EH (cell line): ENCODE results near the gene IL1RAPL1.

Experiments
- DNase-seq: peaks from one replicate; pipeline ENCODE4 v3.0.0-alpha.2; 2015; ENCODE audit warnings: low read depth

Gene IL1RAPL1

GRCh38 chrX:29652484-29652883, 1065.2 kb downstream of the IL1RAPL1 start:
- peak; percentile 64 for DNase-seq

DNA sequence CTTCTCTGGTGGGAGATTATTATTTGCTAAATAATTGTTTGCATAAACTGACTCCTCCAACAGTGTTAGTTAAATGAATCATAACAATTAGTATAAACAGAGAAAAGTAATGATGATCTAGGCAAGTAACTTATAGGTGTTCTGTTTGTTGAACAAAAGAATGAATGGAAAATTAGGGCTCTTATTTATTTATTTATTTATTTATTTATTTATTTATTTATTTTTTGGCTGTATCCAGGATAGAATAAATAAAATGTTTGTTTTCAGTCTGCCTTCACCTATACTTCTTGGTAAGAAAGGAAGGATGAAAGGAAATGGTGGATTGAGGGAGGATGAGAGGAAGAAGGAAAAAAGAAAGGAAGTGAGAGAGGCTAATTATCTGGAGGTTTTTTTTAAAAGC, 1066.5 kb downstream of the IL1RAPL1 start:
- no peak for DNase-seq

- no peak for DNase-seq
Observed at GRCh38 chrX:29659911-29660310, 1072.7 kb downstream of the IL1RAPL1 start.

DNA sequence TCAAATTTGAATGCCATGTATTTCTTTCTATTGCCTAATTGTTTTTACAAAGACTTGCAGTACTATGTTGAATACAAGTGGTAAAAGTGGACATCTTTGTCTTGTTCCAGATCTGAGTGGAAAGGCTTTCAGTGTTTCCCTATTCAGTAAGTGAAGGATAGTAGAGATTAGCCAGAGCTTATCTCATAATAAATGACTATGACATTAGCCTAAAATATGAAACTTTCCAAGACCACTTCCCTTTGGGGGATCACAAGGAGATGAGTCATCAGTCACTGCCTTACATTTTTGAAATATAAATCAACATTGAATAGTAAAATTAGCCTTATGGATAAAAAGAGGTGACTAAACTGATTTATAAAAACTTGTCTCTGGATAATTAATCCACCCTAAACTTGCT, 1074.0 kb downstream of the IL1RAPL1 start:
- DNase-seq = peak; percentile 40

DNA sequence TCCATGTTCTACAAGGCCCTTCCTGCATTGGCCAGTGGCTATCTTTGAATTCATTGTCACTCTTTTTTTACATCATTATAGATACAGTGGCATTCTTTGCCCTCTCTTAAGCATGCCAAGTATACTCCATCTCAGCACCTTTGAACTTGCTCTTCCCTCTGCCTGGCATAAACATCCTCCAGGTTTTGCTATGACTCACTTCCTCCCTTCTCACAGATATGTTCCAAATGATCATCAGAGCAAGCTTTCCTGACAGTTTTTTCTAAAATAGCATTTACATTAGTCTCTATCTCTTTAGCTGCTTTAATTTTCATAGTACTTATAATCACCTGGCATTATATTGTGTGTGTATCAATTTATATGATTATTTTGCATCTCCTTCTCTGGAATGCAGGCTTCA, 1074.9 kb downstream of the IL1RAPL1 start:
- DNase-seq = peak; percentile 64

DNA sequence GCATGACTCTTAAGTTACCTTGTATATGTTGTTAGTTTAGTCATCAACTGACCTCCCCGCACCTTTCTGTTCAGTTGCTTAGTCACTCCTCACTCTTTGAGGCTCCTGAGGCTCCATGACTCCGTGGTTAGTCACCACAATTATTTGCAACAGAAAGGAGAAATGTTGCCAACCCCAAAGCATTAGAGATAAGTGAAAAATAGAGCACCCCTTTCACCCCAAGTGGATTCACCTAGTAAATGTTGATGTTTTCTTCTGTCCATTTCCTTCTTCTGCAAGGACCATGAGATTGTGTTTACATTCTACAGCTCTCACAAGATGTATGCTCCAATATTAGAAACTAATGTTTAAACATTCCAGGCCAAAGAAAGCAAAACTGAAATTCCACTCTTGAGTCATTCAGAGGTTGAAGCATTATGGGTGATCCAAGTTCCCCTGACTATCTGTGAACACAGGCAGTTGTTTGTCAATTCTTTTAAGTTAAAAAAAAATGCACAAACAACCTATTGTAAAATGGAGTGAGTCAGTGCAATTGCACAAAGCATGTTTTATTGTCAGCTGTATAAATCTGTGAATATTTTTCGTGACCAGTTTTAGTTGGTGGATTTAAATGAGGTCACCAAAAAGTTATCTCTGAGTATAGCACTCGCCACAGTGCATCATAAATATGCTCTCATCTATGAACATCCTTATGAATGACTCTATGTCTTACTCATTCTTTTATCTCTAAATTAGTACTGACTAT, 1075.7 kb downstream of the IL1RAPL1 start:
- peak; percentile 78 for DNase-seq

DNA sequence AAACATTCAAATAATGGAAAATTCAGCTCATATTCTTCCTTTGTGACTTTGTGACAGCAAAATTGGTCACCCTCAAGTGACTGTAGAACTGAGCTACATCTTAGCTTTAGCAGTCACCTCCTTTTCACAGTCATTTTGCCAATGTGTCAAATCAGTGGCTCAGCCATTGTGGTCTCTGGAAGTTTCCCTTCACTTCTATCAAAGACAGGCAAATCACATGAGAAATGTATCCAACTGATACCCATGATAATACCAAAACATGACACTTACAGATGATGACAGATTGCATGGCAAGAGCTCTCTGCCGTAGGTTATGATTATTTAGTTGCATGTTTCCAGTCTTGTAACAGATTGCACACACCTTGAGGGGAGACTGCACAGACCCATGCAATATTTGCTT, 1078.3 kb downstream of the IL1RAPL1 start:
- DNase-seq = no peak

DNA sequence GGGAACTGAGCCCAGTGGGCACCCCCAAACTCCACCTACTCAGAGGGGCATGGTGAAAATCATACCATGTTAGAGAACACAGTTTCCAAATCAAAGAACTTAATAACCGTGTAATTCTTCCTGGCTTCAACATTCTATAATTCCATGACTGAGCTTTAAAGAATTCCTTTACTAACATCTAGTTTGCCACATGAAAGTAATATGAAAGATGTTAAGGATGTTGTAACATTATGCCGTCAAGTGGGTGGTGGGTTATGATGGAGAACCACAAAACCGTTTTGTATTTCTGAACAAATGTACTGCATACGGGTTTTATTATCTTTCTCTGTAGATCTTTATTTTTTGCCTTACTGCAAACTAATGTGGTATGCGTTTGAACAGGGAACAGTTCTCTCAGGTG, 1079.1 kb downstream of the IL1RAPL1 start:
- peak; percentile 25 for DNase-seq

DNA sequence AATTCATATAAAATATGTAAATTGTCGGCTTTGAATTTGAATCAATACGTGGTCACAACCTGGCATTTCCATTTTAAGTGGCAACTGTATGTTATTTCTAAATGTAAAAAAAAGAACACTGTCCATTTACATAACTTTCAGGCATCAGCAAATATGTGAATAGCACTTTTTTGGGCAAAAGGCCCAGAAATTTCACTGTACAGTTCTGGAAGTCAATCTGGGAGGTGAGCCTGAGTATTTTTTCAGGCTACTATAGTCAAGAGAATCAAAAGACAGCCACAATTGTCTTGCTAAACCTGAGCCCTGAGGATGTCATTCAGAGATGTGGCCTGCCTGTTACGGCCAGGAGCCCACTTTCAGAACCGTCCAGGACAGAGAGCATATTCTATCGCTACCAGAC, 1084.2 kb downstream of the IL1RAPL1 start:
- DNase-seq = peak; percentile 26

GRCh38 chrX:29687687-29688086, 1100.4 kb downstream of the IL1RAPL1 start:
- DNase-seq = peak; percentile 32

DNA sequence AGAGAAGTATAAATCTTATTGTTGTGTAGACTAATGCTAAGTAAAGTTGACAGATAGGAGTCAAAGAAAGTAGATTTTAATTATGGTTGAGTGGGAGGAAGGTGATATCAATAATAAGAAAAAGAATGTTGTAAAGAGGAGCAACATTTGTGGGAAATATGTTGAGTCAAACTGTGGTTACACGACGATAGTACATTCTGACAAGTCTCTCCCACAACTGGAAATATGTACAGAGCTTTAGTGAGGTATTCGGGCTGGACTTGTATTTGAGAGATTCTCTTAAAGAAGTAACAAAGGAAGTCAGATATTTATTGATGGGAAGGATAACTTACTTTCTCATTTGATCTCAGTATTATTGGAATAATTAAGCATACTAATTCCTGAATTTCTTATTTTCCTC, 1102.8 kb downstream of the IL1RAPL1 start:
- peak; percentile 20 for DNase-seq

DNA sequence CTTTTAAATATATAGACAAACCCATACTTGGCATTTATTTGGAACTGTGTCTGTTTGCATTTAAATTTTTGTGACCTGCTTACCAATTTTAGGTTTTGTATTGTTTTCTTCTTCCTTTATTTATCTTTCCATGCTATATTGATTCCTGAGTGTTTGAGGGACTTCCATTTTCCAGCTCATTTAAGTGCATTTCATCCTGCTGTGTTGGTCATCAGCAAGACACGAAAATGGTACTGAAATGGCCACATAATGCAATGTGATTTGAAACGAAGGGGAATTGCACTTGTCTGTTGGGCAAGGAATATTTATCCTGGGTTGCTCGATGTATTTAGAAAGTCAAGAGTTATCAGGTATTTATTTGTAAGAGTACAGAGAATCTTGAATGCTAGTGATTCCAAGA, 1103.8 kb downstream of the IL1RAPL1 start:
- no peak for DNase-seq

- no peak for DNase-seq
Observed at GRCh38 chrX:29693912-29694311, 1106.7 kb downstream of the IL1RAPL1 start.

- DNase-seq = peak; percentile 38
Observed at GRCh38 chrX:29699239-29699638, 1112.0 kb downstream of the IL1RAPL1 start.

- no peak for DNase-seq
Observed at GRCh38 chrX:29707088-29707487, 1119.8 kb downstream of the IL1RAPL1 start.

DNA sequence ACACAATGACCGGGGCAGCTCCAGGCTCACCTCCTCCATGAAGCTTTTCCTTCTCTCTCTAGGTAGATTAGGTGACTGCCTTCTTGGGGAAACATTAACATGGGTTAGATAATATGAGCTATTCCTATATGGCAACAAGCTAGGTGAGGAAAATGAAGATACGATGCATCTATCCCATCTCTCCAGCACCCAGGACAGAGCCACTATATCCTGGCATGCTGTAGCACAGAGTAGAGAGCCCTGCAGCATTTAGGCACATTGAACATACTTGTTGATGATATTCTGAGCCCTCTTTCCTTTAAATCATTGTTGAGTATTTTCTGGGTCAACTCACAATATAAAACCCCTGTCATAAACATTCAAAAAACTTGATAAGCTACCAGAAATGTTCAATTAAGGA, 1133.9 kb downstream of the IL1RAPL1 start:
- DNase-seq = no peak

- DNase-seq = no peak
Observed at GRCh38 chrX:29724316-29724715, 1137.1 kb downstream of the IL1RAPL1 start.

DNA sequence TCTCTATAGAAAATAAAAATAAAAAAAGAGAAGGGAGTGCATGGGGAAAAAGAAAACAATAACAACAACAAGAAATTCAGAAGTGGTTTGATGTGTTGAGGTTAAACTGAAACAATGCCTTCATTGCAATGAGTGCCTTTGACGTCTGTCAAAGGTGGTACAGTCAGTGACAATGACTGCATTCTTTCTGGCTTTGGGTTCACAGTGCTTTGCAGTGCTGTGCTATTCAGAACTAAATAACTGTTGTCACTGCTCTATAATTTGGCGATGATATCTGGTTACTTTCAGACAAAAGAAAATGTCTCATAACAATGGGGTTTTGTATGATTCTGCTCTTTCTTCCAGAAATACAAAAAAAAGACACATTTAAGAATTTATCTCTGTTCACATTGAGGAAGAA, 1139.6 kb downstream of the IL1RAPL1 start:
- DNase-seq = no peak

- no peak for DNase-seq
Observed at GRCh38 chrX:29728639-29729038, 1141.4 kb downstream of the IL1RAPL1 start.

DNA sequence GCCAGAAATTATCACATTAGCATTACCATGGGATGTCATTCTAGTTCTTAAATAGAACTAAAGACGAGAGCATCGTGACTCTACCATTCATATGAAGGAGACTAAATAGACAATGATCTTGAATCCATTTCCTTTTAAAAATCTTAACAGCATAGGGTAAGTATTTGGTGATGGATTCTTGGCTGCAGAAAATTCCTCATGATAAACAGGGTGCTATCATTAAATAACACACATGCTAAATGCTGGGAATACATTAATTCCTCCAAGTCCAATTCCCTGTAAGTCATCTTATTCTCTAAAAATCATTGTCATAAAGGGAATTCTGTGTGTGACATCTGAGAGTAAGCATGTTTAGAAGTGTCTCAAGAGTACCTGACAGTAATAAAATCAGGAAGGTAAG, 1157.7 kb downstream of the IL1RAPL1 start:
- DNase-seq = no peak

DNA sequence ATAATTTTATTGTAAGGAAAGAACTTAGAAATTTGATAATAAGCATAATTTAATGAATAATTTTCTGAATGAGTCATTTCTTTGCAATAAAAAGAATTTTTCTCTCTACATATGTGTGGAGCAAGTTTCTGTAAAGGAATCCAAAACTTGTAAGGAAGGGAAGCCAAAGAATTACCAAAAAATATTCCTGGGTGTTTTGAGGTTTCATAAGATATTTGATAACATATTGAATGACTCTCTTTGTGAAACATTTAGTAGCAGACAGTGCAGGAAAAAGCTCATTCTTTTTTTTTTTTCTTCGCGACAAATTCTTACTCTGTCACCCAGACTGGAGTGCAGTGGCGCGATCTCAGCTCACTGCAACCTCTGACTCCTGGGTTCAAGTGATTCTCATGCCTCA, 1159.1 kb downstream of the IL1RAPL1 start:
- DNase-seq = peak; percentile 32

- no peak for DNase-seq
Observed at GRCh38 chrX:29762006-29762405, 1174.8 kb downstream of the IL1RAPL1 start.

- DNase-seq = no peak
Observed at GRCh38 chrX:29775890-29776289, 1188.6 kb downstream of the IL1RAPL1 start.

DNA sequence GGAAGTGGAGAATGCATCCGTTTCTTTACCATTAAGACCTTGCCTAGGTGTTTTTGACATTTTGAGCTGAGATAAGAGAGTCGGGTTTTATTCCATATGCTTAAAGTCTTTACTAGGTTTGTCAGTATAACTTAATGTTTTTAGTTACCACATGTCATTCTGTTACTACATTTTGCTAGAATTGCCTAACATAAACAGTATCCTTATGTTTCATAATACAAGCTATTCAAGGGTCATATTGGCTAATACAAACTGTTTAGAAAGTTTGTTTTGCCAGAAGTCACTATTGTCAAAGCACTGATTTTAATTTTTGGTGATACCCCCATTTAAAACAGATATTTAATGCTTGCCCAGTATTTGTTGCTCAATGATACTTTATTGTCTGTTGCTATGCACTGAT, 1200.4 kb downstream of the IL1RAPL1 start:
- DNase-seq = no peak
